ENCODE measurements around the gene AFF3. TPM values are rescaled to one million over a fixed set of nuclear protein-coding genes. Genes with fewer than 3 reads are reported as not detected.

The AFF3 gene
- total and polyA plus RNA-seq, 4 donors: 0.48 to 5.3 (median 2.3) TPM

DNA sequence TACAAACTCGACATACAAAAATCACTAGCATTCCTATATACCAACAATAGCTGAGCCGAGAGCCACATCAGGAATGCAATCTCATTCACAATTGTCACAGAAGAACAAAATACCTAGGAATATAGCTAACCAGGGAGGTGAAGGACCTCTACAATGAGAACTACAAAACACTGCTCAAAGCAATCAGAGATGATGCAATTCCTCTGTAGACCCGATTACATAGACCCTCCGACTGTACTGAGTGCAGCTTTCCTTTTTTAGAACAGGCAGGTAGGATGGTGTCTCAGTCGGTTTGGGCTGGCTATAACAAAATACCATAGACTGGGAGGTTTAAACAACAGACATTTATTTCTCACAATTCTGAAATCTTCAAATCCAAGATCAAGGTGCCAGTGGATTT, 513.1 kb downstream of the AFF3 start (continued):
- TF ChIP-seq, protein P1, sequence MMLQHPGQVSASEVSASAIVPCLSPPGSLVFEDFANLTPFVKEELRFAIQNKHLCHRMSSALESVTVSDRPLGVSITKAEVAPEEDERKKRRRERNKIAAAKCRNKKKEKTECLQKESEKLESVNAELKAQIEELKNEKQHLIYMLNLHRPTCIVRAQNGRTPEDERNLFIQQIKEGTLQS (IDR thresholded peaks at IDR 0.05): no peak
- TF ChIP-seq, protein P2, sequence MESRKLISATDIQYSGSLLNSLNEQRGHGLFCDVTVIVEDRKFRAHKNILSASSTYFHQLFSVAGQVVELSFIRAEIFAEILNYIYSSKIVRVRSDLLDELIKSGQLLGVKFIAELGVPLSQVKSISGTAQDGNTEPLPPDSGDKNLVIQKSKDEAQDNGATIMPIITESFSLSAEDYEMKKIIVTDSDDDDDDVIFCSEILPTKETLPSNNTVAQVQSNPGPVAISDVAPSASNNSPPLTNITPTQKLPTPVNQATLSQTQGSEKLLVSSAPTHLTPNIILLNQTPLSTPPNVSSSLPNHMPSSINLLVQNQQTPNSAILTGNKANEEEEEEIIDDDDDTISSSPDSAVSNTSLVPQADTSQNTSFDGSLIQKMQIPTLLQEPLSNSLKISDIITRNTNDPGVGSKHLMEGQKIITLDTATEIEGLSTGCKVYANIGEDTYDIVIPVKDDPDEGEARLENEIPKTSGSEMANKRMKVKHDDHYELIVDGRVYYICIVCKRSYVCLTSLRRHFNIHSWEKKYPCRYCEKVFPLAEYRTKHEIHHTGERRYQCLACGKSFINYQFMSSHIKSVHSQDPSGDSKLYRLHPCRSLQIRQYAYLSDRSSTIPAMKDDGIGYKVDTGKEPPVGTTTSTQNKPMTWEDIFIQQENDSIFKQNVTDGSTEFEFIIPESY (IDR thresholded peaks at IDR 0.05): no peak

- Histone ChIP-seq H3K9ac (ENCODE audit: low read depth in 1 of 2, low read length in 2 of 2) (no peak overlapping the region), H3K27me3 (ENCODE audit: control insufficient read depth in 4 of 4, insufficient read depth in 4 of 4, low read length in 3 of 4) (no peaks in the 10 kb centered on the region), H3K9me3 (ENCODE audit: control insufficient read depth in 4 of 4, low read length in 3 of 4) (no peaks in the 10 kb centered on the region), H3K4me1 (ENCODE audit: control insufficient read depth in 4 of 4, insufficient read depth in 4 of 4, low read length in 3 of 4) (no peaks in the 10 kb centered on the region), H3K27ac (ENCODE audit: low read depth in 1 of 2, low read length in 2 of 2) (no peak overlapping the region), H3K4me3 (ENCODE audit: low read depth in 1 of 3, low read length in 3 of 3) (no peak overlapping the region), H3K36me3 (ENCODE audit: control insufficient read depth in 4 of 4, insufficient read depth in 3 of 4, low read depth in 1 of 4, low read length in 3 of 4) (no peaks in the 10 kb centered on the region)
- TF ChIP-seq HNF4A (conservative IDR thresholded peaks at IDR 0.05) (no peak), SP1 (IDR thresholded peaks at IDR 0.05) (no peak), HNF4G (IDR thresholded peaks at IDR 0.05) (no peak), YY1 (IDR thresholded peaks at IDR 0.05) (no peak), FOXA2 (IDR thresholded peaks at IDR 0.05) (no peak), CTCF (IDR thresholded peaks at IDR 0.05; ENCODE audit: low read depth, low read length, missing input control) (no peak), RXRA (IDR thresholded peaks at IDR 0.05) (no peak), MAX (IDR thresholded peaks at IDR 0.05) (no peak), REST (IDR thresholded peaks at IDR 0.05) (no peak), NR2F2 (IDR thresholded peaks at IDR 0.05) (no peak), EGR1 (IDR thresholded peaks at IDR 0.05; ENCODE audit: low read depth in 2 of 2) (no peak)
- TF ChIP-seq, protein P2 (IDR thresholded peaks at IDR 0.05): no peak
- DNase-seq (ENCODE audit: low spot score): no peak
- WGBS: 69% methylated on average over 1 of the region's 1 CpG
Measured at GRCh38 chr2:99626158-99626557, 516.2 kb downstream of the AFF3 start.

All from liver (tissue), 9 donors.